ENCODE measurements around the gene SMIM34.
"Not testable (repeated sequence)": the region's sequence is repeated elsewhere in the genome, so short reads cannot be mapped to it uniquely, and the experiment has no call there.

DNA sequence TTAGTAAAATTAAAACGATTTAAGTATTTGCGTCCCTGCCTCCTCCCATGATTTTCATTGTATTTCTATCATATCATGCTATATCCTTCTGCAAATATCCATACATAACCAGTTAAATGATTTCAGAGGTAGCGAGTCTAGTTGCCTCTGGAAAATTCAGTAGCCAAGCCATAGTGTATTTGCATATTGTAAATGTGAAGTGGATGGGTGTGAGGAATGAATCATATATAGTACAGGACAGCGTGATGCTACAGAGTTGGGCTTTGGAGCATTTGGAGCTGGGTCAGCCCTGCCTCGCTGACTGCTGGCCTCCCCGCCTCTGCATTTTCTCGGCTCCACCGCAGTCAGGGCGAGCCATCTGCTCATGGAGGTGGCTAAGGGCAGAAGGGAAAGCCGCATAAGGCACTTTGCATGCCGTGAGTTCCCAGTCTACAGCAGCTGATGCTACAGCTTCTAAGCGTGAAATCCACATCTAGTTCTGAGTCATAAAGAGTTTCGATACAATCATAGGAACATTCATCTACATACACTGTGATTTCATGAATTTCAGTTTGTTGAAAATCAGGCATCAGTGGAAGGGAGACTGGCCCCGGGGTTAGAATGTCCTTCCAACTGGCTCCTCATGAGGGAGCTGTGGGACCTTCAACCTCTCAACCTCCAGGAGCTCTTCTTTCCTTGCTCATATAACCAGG lies 39.9 kb downstream of the SMIM34 start:
- TF ChIP-seq EZH2 (IDR thresholded peaks at IDR 0.05; ENCODE audit: low read length, unreplicated experiment); EZH2phosphoT487 (IDR thresholded peaks at IDR 0.05; ENCODE audit: borderline replicate concordance, low read length): not testable (repeated sequence)
- TF ChIP-seq, protein P1, sequence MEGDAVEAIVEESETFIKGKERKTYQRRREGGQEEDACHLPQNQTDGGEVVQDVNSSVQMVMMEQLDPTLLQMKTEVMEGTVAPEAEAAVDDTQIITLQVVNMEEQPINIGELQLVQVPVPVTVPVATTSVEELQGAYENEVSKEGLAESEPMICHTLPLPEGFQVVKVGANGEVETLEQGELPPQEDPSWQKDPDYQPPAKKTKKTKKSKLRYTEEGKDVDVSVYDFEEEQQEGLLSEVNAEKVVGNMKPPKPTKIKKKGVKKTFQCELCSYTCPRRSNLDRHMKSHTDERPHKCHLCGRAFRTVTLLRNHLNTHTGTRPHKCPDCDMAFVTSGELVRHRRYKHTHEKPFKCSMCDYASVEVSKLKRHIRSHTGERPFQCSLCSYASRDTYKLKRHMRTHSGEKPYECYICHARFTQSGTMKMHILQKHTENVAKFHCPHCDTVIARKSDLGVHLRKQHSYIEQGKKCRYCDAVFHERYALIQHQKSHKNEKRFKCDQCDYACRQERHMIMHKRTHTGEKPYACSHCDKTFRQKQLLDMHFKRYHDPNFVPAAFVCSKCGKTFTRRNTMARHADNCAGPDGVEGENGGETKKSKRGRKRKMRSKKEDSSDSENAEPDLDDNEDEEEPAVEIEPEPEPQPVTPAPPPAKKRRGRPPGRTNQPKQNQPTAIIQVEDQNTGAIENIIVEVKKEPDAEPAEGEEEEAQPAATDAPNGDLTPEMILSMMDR (conservative IDR thresholded peaks at IDR 0.05; ENCODE audit: low read depth, low read length): not testable (repeated sequence)
